ENCODE measurements around the gene KY. TPM values are rescaled to one million over a fixed set of nuclear protein-coding genes. Genes with fewer than 3 reads are reported as not detected.

KY gene
- polyA plus RNA-seq, 1 donor (not counting 4 experiments of a cell fraction or from before 2014, with no cell fraction given), result not detected

DNA sequence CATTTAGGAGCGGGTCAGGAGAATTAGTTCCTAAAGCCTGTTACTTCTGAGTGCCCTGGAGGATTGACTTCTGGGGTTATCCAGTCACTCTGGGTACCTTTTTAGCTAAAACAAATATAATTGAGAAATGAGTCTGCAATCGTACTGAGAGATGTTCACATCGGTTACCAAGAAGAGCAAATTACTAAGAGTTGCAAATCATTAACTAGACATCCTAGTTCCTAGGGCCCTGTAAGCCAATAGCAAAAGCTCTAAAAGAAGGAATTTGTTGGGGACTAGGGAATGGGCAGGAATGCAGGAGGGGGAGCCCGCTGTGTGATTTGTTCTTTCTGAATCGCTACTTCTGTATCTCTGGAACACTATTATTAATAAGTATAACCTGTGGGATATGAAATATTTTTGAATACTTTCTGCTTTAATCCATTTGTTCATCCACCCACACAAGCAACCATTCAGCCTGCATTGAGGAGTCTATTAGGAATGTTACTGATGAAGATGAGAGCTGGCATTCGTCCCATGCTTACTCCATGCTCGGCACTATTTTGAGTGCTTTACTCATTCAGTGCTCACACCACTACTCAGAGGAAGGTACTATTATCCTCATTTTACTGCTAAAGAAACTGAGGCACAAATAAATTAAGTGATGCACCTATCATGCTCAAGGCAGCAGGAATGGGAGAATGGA, 31.5 kb upstream of the KY start:
- no peak overlapping the region for H2AFZ ChIP-seq (ENCODE audit: control insufficient read depth, low read length)
- H3K27me3 ChIP-seq (ENCODE audit: control insufficient read depth, extremely low read depth, insufficient read depth, low read length), result peaks cover 8% of the 10 kb centered on the region
- H3K9ac ChIP-seq (ENCODE audit: control insufficient read depth, extremely low read depth, insufficient read depth, low read length), result no peak overlapping the region
- H3K4me1 ChIP-seq (ENCODE audit: control insufficient read depth, extremely low read depth, insufficient read depth, low read length), result no peaks in the 10 kb centered on the region
- dilution Hi-C loops (cut with MboI; ENCODE audit: extremely low pct_ligation_motif_present, low sequenced_read_pairs), result no loop called here
- no peak overlapping the region for H3K27ac ChIP-seq (ENCODE audit: control insufficient read depth, insufficient read depth, low read length)
- H3K4me3 ChIP-seq (ENCODE audit: control insufficient read depth in 2 of 3, extremely low read depth in 1 of 3, insufficient read depth in 2 of 3, low read depth in 1 of 3, low read length in 3 of 3), result no peak overlapping the region
- no peaks in the 10 kb centered on the region for H3K36me3 ChIP-seq (ENCODE audit: control insufficient read depth in 2 of 2, extremely low read depth in 1 of 2, insufficient read depth in 2 of 2, low read length in 2 of 2)
- no peaks in the 10 kb centered on the region for H4K20me1 ChIP-seq (ENCODE audit: control insufficient read depth, extremely low read depth, insufficient read depth, low read length)
- TF ChIP-seq, protein P1, sequence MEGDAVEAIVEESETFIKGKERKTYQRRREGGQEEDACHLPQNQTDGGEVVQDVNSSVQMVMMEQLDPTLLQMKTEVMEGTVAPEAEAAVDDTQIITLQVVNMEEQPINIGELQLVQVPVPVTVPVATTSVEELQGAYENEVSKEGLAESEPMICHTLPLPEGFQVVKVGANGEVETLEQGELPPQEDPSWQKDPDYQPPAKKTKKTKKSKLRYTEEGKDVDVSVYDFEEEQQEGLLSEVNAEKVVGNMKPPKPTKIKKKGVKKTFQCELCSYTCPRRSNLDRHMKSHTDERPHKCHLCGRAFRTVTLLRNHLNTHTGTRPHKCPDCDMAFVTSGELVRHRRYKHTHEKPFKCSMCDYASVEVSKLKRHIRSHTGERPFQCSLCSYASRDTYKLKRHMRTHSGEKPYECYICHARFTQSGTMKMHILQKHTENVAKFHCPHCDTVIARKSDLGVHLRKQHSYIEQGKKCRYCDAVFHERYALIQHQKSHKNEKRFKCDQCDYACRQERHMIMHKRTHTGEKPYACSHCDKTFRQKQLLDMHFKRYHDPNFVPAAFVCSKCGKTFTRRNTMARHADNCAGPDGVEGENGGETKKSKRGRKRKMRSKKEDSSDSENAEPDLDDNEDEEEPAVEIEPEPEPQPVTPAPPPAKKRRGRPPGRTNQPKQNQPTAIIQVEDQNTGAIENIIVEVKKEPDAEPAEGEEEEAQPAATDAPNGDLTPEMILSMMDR (optimal IDR thresholded peaks at IDR 0.05 in 1 of 3, IDR thresholded peaks at IDR 0.05 in 1 of 3, conservative IDR thresholded peaks at IDR 0.05 in 1 of 3; ENCODE audit: extremely low read depth in 1 of 3, insufficient read depth in 2 of 3, low read length in 3 of 3), result no peak
- FAIRE-seq (no peak), DNase-seq (ENCODE audit: low read depth, low spot score) (no peak)
- no peak overlapping the region for H3K4me2 ChIP-seq (ENCODE audit: control insufficient read depth, extremely low read depth, insufficient read depth, low read depth, low read length)
- no peaks in the 10 kb centered on the region for H3K79me2 ChIP-seq (ENCODE audit: control insufficient read depth, insufficient read depth, low read length)
- no peaks in the 10 kb centered on the region for H3K9me3 ChIP-seq (ENCODE audit: control insufficient read depth, low read depth, low read length)
- no peaks in the 10 kb centered on the region for H3K9me1 ChIP-seq (ENCODE audit: control insufficient read depth, extremely low read depth, insufficient read depth, low read length)

DNA sequence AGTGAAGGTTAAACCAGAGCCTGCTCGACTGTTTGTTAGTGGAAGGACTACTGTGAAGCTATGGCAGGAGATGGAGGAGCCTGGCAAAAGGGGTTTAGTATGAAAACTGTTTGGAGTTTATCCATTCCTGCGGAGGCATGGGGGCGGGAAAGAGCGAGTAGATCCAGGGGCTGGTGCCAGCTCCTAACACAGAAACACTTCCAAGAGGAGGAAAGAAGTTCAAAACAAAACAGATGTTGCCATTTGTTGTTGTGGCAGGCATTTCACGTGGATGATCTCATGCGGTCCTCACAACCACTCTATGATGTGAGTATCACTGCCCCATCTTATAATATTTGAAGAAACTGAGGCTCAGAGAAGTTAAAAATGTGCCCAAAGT, 30.7 kb upstream of the KY start:
- Histone ChIP-seq H3K27me3 (ENCODE audit: control insufficient read depth, extremely low read depth, insufficient read depth, low read length) (peaks cover 8% of the 10 kb centered on the region), H3K9ac (ENCODE audit: control insufficient read depth, extremely low read depth, insufficient read depth, low read length) (no peak overlapping the region), H4K20me1 (ENCODE audit: control insufficient read depth, extremely low read depth, insufficient read depth, low read length) (no peaks in the 10 kb centered on the region), H3K9me1 (ENCODE audit: control insufficient read depth, extremely low read depth, insufficient read depth, low read length) (no peaks in the 10 kb centered on the region), H3K4me1 (ENCODE audit: control insufficient read depth, extremely low read depth, insufficient read depth, low read length) (no peaks in the 10 kb centered on the region), H3K27ac (ENCODE audit: control insufficient read depth, insufficient read depth, low read length) (no peak overlapping the region), H3K79me2 (ENCODE audit: control insufficient read depth, insufficient read depth, low read length) (no peaks in the 10 kb centered on the region), H3K36me3 (ENCODE audit: control insufficient read depth in 2 of 2, extremely low read depth in 1 of 2, insufficient read depth in 2 of 2, low read length in 2 of 2) (no peaks in the 10 kb centered on the region), H2AFZ (ENCODE audit: control insufficient read depth, low read length) (no peak overlapping the region), H3K9me3 (ENCODE audit: control insufficient read depth, low read depth, low read length) (no peaks in the 10 kb centered on the region), H3K4me2 (ENCODE audit: control insufficient read depth, extremely low read depth, insufficient read depth, low read depth, low read length) (no peak overlapping the region), H3K4me3 (ENCODE audit: control insufficient read depth in 2 of 3, extremely low read depth in 1 of 3, insufficient read depth in 2 of 3, low read depth in 1 of 3, low read length in 3 of 3) (no peak overlapping the region)
- TF ChIP-seq, protein P1 (optimal IDR thresholded peaks at IDR 0.05 in 1 of 3, IDR thresholded peaks at IDR 0.05 in 1 of 3, conservative IDR thresholded peaks at IDR 0.05 in 1 of 3; ENCODE audit: extremely low read depth in 1 of 3, insufficient read depth in 2 of 3, low read length in 3 of 3), result no peak
- DNase-seq (ENCODE audit: low read depth, low spot score) (no peak), FAIRE-seq (no peak)
- dilution Hi-C loops (cut with MboI; ENCODE audit: extremely low pct_ligation_motif_present, low sequenced_read_pairs), result no loop called here

Measured in keratinocyte (primary cell).